ENCODE measurements around the gene SLC43A1.
A peak's percentile ranks its signal among the peaks of the same experiment; 100 is the strongest.
"Not testable (repeated sequence)": the region's sequence is repeated elsewhere in the genome, so short reads cannot be mapped to it uniquely, and the experiment has no call there.

SLC43A1 gene

DNA sequence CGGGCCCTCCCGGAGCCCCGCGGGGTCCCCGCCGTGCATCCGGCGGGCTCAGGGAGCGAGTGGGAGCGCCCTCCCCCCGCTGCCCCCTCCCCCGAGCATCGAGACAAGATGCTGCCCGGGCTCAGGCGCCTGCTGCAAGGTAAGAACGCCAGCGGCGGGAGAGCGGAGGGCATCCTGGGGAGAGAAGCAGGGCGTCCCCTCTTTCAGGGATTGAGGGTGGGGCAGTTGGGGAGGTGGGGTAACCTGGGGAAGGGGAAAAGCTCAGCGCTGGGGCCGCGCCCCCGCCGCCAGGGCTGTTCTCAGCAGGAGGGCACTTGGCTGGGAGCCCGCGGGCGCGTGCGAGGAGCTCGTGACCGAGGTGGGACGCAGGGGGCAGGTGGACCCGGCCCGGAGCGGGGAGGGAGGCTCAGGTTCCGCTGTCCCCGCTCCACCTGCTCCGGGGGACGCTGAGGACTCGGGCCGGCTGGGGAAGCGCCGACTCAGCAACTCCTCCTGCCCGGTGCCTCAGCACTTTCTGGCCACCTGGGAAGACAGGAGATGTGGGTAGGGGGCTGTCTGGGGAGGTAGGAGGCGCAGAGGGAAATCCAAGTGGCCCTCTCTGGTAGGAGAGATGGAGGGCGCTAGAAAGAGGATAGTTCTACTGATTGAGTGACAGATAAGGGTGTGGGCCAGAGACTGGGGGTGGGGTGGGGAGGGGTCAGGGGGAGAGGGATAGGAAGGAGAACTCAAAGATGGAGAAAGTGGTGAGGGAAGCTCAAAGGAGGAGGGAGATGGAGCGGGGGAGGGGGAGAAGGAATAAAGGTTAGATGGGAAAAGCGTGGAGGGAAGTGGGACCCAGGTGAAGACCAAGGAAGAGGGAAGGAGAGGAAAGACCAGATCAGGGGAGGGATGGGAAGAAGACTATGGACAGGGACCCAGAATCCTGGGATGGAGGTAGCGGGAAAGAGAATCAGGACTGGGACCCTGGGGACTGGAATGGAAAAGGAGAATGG lies 54.4 kb downstream of the SLC43A1 start:
- no peak for DNase-seq (ENCODE audit: low spot score)

DNA sequence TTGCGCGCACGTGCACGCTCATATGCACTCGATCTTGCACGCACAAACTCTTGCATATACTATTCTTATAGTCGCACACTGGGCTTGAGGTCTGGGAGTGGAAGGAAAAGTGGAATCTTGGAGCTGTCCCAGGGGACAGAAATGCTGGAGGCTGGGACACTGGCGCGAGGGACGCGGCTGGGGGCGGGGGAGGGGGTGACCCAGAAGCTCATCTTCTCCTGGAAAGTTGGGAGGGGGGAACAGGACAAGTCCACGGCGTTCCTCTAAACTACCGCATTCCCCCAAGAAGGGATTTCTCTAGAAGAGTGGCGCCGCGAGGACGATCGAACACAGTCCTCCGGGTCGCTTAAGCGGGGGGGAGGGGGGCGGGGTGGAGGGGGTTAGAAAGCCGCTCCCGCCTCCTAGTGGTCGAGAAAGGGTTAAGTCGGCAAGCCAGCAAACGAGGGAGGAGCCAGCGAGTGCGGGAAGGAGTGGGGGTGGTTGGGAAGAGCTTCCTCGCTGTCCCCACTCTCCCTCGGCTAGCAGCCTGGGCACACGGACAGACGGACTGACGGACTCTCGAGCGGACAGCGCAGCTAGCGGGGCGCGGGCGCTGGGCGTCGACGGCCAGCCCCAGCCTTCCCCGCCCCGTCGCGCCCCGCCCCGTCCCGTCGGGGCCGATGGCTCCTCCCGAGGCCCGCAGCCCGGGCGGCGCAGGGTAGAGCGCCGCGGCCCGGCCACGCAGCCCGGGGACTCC lies 55.3 kb downstream of the SLC43A1 start, which contains the start of gene RTN4RL2:
RTN4RL2 (plus strand) TSS at position 507 of the 736 bp plus-strand sequence. CDS start 338 bp downstream, outside the sequence.
- DNase-seq (ENCODE audit: low spot score), result no peak

DNA sequence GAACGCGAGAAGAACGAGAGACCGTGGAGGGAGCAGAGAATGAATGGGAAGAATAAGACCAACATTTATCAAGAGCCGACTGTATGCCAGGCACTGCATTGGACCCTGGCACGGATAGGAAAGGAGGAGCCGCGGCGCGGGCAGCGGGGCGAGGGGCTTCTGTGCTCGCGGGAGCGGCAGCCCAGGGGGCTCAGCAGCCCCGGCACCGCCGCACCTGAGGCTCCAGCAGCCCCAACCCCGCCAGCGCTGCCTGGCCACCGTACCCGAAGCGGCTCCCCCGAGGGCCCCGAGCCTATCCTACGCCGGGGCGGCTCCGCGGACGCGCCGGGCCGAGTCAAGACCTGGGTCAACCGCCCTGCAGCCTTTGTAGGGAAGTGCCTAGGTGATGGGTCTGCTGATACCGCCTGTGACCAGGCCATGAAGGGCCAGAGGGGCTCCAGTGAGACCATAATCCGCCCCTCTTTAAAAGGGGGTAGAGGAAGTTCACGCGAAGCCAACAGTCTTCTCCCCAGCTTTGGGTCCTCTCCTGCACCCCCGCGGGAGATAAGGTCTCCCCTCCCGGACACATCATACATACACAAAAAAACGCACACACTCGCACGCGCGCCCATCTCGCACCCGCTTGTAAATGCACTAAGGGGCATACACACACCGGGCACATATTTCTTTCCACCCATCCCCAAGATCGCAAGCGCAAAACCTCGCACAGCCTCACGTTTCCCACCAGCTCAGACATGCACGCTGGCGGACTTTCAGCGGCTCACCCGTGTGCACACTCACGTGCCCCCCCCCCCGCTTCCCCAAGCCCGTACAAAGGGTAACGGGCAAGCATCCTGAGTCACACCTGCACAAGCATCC lies 56.1 kb downstream of the SLC43A1 start:
- no peak for DNase-seq (ENCODE audit: low spot score)

GRCh38 chr11:57458410-57459163 lies 56.9 kb downstream of the SLC43A1 start:
- DNase-seq (ENCODE audit: low spot score), result no peak

DNA sequence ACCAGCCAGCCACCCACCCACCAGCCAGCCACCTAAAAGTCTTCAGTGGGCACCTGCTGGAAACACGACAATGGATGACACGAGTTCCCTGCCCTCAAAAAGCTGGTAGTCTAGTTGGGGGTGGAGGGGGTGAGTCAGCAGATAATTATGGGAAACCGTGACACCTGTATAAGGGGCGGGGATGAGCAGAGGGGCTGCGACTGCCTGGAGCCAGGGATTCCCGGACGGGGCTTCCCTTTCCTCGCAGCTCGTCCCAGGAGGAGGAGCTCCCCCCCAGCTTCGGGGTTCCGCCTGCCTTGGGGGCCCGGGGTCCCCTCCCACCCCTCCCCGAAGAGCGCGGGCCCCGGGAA lies 57.5 kb downstream of the SLC43A1 start:
- no peak for DNase-seq (ENCODE audit: low spot score)

- DNase-seq (ENCODE audit: low spot score), result no peak
Measured at GRCh38 chr11:57457643-57458023, 57.9 kb downstream of the SLC43A1 start.

- peak; percentile 89 for DNase-seq (ENCODE audit: low spot score)
Measured at GRCh38 chr11:57456960-57457642, 58.4 kb downstream of the SLC43A1 start.

GRCh38 chr11:57453543-57454177 lies 61.8 kb downstream of the SLC43A1 start:
- DNase-seq (ENCODE audit: low spot score), result no peak

DNA sequence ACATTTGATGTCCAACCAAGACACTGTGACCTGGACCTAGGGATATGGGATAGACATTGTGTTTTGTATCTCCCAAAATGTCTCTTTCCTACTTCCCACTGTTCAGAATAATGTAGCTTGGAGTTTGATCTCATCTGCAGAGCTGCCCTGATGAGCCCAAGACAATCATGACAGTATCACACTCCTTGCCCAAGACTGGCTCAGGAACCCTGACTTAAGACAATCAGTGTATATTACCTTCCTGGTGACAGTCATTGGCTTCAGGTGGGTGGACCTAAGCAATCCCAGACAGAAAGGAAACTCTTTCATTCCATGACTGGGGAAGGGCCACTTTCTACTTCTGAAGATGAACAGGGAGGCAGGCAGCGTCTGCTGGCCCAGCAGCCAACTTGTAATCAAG lies 69.4 kb downstream of the SLC43A1 start:
- no peak for DNase-seq (ENCODE audit: low spot score)

DNA sequence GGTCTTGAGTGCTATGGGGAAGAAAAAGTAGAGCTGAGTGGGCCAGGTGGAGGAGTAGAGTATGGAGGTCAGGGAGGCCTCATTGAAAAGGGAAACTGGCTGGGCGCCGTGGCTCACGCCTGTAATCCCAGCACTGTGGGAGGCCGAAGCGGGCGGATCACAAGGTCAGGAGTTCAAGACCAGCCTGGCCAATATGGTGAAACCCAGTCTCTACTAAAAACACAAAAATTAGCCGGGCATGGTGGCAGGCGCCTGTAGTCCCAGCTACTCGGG lies 70.4 kb downstream of the SLC43A1 start:
- not testable (repeated sequence) for DNase-seq (ENCODE audit: low spot score)

GRCh38 chr11:57444362-57445121 lies 71.0 kb downstream of the SLC43A1 start:
- no peak for DNase-seq (ENCODE audit: low spot score)

DNA sequence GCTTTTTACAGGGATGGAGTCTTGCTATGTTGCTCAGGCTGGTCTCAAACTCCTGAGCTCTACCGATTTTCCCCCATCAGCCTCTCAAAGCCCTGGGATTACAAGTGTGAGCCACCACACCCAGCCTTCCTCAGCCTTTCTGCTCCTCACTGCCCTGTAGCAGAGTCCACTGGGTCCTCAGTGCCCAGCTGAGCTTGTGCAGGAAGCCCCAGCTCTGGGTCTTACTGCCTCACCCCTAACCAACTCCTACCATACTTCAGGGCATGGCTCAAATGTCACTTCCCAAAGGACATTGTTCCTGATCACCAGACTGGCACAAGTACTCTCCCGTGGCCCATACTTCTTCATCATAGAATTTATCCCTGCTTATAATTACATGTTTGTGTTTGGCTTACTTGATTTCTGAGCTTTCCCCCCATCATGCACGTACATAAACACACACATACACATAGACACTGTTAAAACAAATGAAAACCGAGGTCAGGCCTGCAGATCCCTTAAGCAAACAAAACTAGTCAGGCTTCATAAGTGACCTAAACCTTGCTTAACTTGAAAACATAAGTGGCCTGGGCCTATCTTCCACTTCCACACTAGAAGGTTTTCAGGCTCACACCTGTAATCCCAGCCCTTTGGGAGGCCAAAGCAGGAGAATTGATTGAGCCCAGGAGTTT lies 74.6 kb downstream of the SLC43A1 start:
- DNase-seq (ENCODE audit: low spot score), result no peak

- DNase-seq (ENCODE audit: low spot score), result no peak
Measured at GRCh38 chr11:57439786-57440185, 75.7 kb downstream of the SLC43A1 start.

GRCh38 chr11:57438345-57439285 lies 76.9 kb downstream of the SLC43A1 start:
- DNase-seq (ENCODE audit: low spot score), result no peak

DNA sequence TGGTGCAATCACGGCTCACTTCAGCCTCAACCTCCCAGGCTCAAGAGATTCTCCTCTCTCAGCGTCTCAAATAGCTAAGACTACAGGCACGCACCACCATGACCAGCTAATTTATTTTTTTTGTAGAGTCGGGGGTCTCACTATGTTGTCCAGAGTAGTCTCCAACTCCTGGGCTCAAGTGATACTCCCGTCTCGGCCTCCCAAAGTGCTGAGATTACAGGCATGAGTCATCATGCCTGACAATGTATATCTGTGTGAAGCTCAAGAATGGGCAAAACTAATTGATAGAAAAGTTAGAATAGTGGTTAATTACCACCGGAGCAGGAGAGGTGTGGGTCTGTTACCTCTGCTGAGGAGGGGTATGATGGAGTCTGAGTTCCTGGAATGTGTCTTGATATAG lies 79.5 kb downstream of the SLC43A1 start:
- no peak for DNase-seq (ENCODE audit: low spot score)

GRCh38 chr11:57434640-57435546 lies 80.6 kb downstream of the SLC43A1 start:
- DNase-seq (ENCODE audit: low spot score), result no peak
